H1 (cell line): ENCODE results near the gene PTPN13. TPM values are rescaled to one million over a fixed set of nuclear protein-coding genes. Genes with fewer than 3 reads are reported as not detected.
A peak's percentile ranks its signal among the peaks of the same experiment; 100 is the strongest.

Source experiments
- CTCF ChIA-PET: fragments of 300-600 bp; sonication (Branson Sonifier 250); formaldehyde crosslinking; loops from one replicate; lab custom pipeline; 2021; ENCODE audit not compliant: partially characterized antibody; lab: Charles Lee
- POLR2A ChIA-PET: fragments of 300-600 bp; sonication (Branson Sonifier 250); formaldehyde crosslinking; loops from one replicate; lab custom pipeline; 2021; ENCODE audit warnings: inconsistent platforms; ENCODE audit not compliant: partially characterized antibody; lab: Charles Lee
- DNase-seq, 2 experiments: peaks; one replicate each; pipeline versions ENCODE4 v3.0.0 to v3.0.0-alpha.2; 2010 to 2022; ENCODE audit warnings: low spot score in 2 of 2, low read depth in 1 of 2, mixed read lengths in 1 of 2
- FAIRE-seq: peaks from 2 replicates; lab custom pipeline; 2011; peaks lifted over from hg19 to GRCh38; lab: Jason Lieb, UNC
- H2AFZ ChIP-seq: 2 replicates; pipeline ENCODE4 v1.8.1; 2012; ENCODE audit warnings: low read length, inconsistent platforms
- H2AK5ac ChIP-seq: 2 replicates; pipeline ENCODE4 v1.6.1; 2013; ENCODE audit warnings: low read depth, low read length
- H2BK120ac ChIP-seq: replicated peaks from 2 replicates; pipeline ENCODE3; 2013; ENCODE audit warnings: low read depth, low read length, inconsistent platforms
- H2BK12ac ChIP-seq: 2 replicates; pipeline ENCODE4 v1.6.1; 2013; ENCODE audit warnings: low read depth, low read length
- H2BK15ac ChIP-seq: 2 replicates; pipeline ENCODE4 v1.6.1; 2013; ENCODE audit warnings: low read length
- H2BK20ac ChIP-seq: 2 replicates; pipeline ENCODE4 v1.6.1; 2013; ENCODE audit warnings: low read length
- H2BK5ac ChIP-seq: 2 replicates; pipeline ENCODE4 v1.6.1; 2013; ENCODE audit warnings: low read depth, low read length
- H3K14ac ChIP-seq: 2 replicates; pipeline ENCODE4 v1.6.1; 2013; ENCODE audit warnings: inconsistent platforms; ENCODE audit not compliant: insufficient read length
- H3K18ac ChIP-seq: 2 replicates; pipeline ENCODE4 v1.6.1; 2013; ENCODE audit warnings: low read length; ENCODE audit errors: extremely low read depth
- H3K23ac ChIP-seq: 2 replicates; pipeline ENCODE4 v1.6.1; 2013; ENCODE audit warnings: inconsistent platforms; ENCODE audit not compliant: insufficient read length
- H3K23me2 ChIP-seq: 2 replicates; pipeline ENCODE4 v1.6.1; 2013; ENCODE audit warnings: low read depth, low read length
- H3K27ac ChIP-seq: 2 replicates; pipeline ENCODE4 v1.6.1; 2011; ENCODE audit warnings: low read depth, low read length, inconsistent platforms
- H3K27me3 ChIP-seq, 4 experiments: replicated peaks in 1 of 4; 1 replicate in 1 of 4; 2 replicates in 3 of 4; pipeline versions ENCODE4 v1.6.1 to v1.8.1; 2011 to 2013; ENCODE audit warnings: low read length in 3 of 4, mild to moderate bottlenecking in 3 of 4, inconsistent platforms in 2 of 4, mixed read lengths in 2 of 4, moderate library complexity in 1 of 4; ENCODE audit not compliant: control insufficient read depth in 3 of 4, insufficient read depth in 3 of 4; ENCODE audit errors: extremely low read depth in 1 of 4
- H3K36me3 ChIP-seq, 4 experiments: 2 replicates each; pipeline versions ENCODE4 v1.6.1 to v1.8.1; 2011 to 2013; ENCODE audit warnings: mild to moderate bottlenecking in 4 of 4, low read length in 3 of 4, moderate library complexity in 2 of 4, control low read depth in 1 of 4, inconsistent platforms in 1 of 4; ENCODE audit not compliant: insufficient read depth in 4 of 4, control insufficient read depth in 2 of 4
- H3K4ac ChIP-seq: replicated peaks from 2 replicates; pipeline ENCODE3; 2013; ENCODE audit warnings: low read length, low read depth, mixed read lengths, inconsistent platforms; ENCODE audit not compliant: insufficient read length
- H3K4me1 ChIP-seq, 4 experiments: replicated peaks in 1 of 4; 1 replicate in 1 of 4; 2 replicates in 3 of 4; pipeline versions ENCODE4 v1.6.1 to v1.8.1; 2011 to 2013; ENCODE audit warnings: low read length in 3 of 4, inconsistent platforms in 2 of 4, mixed read lengths in 1 of 4; ENCODE audit not compliant: insufficient read depth in 4 of 4, control insufficient read depth in 3 of 4
- H3K4me2 ChIP-seq, 2 experiments: 2 replicates each; pipeline versions ENCODE4 v1.6.1 to v1.8.1; 2011 to 2013; ENCODE audit warnings: low read depth in 2 of 2, low read length in 2 of 2, control low read depth in 1 of 2, inconsistent platforms in 1 of 2, mild to moderate bottlenecking in 1 of 2; ENCODE audit not compliant: insufficient read depth in 1 of 2
- H3K4me3 ChIP-seq, 4 experiments: fragments of 200-600, 300-600 bp in 1 of 4; sonication (generic), shearing (Covaris generic), sonication (Bioruptor Twin) in 1 of 4; 2 replicates each; pipeline versions ENCODE4 v1.5.1 to v1.8.1; 2011 to 2016; ENCODE audit warnings: low read length in 4 of 4, low read depth in 3 of 4, control low read depth in 2 of 4, inconsistent platforms in 2 of 4, mild to moderate bottlenecking in 2 of 4, mixed read lengths in 1 of 4, moderate library complexity in 1 of 4; ENCODE audit not compliant: insufficient read depth in 2 of 4; ENCODE audit errors: extremely low read depth in 1 of 4
- H3K56ac ChIP-seq: replicated peaks from 2 replicates; pipeline ENCODE3; 2013; ENCODE audit warnings: low read depth, mild to moderate bottlenecking, mixed read lengths, low read length, inconsistent platforms; ENCODE audit not compliant: insufficient read length
- H3K79me1 ChIP-seq: 2 replicates; pipeline ENCODE4 v1.6.1; 2013; ENCODE audit warnings: low read depth, low read length, control low read depth
- H3K79me2 ChIP-seq, 2 experiments: 2 replicates each; pipeline versions ENCODE4 v1.6.1 to v1.8.1; 2012 to 2013; ENCODE audit warnings: low read length in 2 of 2, mild to moderate bottlenecking in 2 of 2, inconsistent platforms in 1 of 2; ENCODE audit not compliant: insufficient read depth in 2 of 2, control insufficient read depth in 1 of 2
- H3K9ac ChIP-seq, 4 experiments: replicated peaks in 1 of 4; 1 replicate in 1 of 4; 2 replicates in 3 of 4; pipeline versions ENCODE4 v1.6.1 to v1.8.1; 2011 to 2013; ENCODE audit warnings: low read depth in 3 of 4, low read length in 3 of 4, control low read depth in 2 of 4, mild to moderate bottlenecking in 2 of 4, moderate library complexity in 2 of 4, inconsistent platforms in 1 of 4; ENCODE audit errors: extremely low read depth in 1 of 4
- H3K9me3 ChIP-seq, 2 experiments: 2 replicates each; pipeline versions ENCODE4 v1.6.1 to v1.8.1; 2012 to 2013; ENCODE audit warnings: mild to moderate bottlenecking in 2 of 2, moderate library complexity in 2 of 2, control low read depth in 1 of 2, inconsistent platforms in 1 of 2, low read depth in 1 of 2, low read length in 1 of 2, mixed read lengths in 1 of 2; ENCODE audit not compliant: insufficient read depth in 2 of 2
- H4K20me1 ChIP-seq, 2 experiments: replicated peaks in 1 of 2; 2 replicates each; pipeline versions ENCODE3 to v1.8.1; 2011 to 2013; ENCODE audit warnings: inconsistent platforms in 2 of 2, low read length in 2 of 2, mild to moderate bottlenecking in 1 of 2; ENCODE audit not compliant: insufficient read depth in 2 of 2, control insufficient read depth in 1 of 2
- H4K5ac ChIP-seq: 2 replicates; pipeline ENCODE4 v1.6.1; 2013; ENCODE audit warnings: low read length, low read depth, mixed read lengths, inconsistent platforms; ENCODE audit not compliant: insufficient read length
- H4K8ac ChIP-seq: 2 replicates; pipeline ENCODE4 v1.8.0; 2013; ENCODE audit warnings: mild to moderate bottlenecking, moderate library complexity, low read length, inconsistent platforms; ENCODE audit not compliant: insufficient read depth; ENCODE audit errors: extremely low read depth
- H4K91ac ChIP-seq: replicated peaks from 2 replicates; pipeline ENCODE3; 2013; ENCODE audit warnings: low read length, mixed read lengths, inconsistent platforms; ENCODE audit not compliant: insufficient read length
- POU5F1 ChIP-seq: IDR thresholded peaks from 2 replicates; pipeline ENCODE4 v1.6.1; 2011; ENCODE audit warnings: low read depth, mild to moderate bottlenecking, low read length, moderate library complexity
- TEAD4 ChIP-seq: IDR thresholded peaks from 2 replicates; pipeline ENCODE4 v1.6.1; 2012; ENCODE audit warnings: low read depth, low read length, inconsistent platforms, mixed read lengths
- WGBS, 2 experiments: shearing (Covaris generic) in 1 of 2; methylation state at CpG; one replicate each; pipeline versions ENCODE4 v1.1.6 to v1.1.7; 2013 to 2015; ENCODE audit warnings: low lambda C conversion rate in 2 of 2, mixed read lengths in 2 of 2, inconsistent platforms in 1 of 2, low coverage in 1 of 2, missing lambda C conversion rate in 1 of 2; ENCODE audit not compliant: insufficient replicate concordance in 2 of 2, insufficient coverage in 1 of 2, insufficient read length in 1 of 2; ENCODE audit errors: extremely low coverage in 1 of 2, missing lambda C conversion rate in 1 of 2; 5-methylcytosine and 5-hydroxymethylcytosine counted together
- polyA plus RNA-seq, 7 experiments: library from polyadenylated mRNA; depleted of rRNA in 3 of 7; stranded (reverse) in 5 of 7; unstranded in 2 of 7; fragments of >200 nt in 5 of 7; fragments of 200-250 nt in 2 of 7; gene quantifications; 1 replicate in 5 of 7; 2 replicates in 1 of 7; 4 replicates in 1 of 7; pipeline versions ENCODE4 v1.2.1 to v1.2.3, GENCODE V29; 2011 to 2013; ENCODE audit warnings: missing spikeins in 2 of 7, mixed read lengths in 2 of 7
- total RNA-seq: library from RNA; stranded (reverse); fragmentation: NEBNext Ultra II Directional; extraction: Animal tissue kit (Norgen Biotek cat#: 25700); gene quantifications from 2 replicates; pipeline ENCODE4 v1.2.1, GENCODE V29; 2021

The PTPN13 gene
- total and polyA plus RNA-seq, 2 of the 8 experiments (the other 6 are each of a cell fraction or from before 2014, with no cell fraction given): 12.7 to 57.9 TPM

- TF ChIP-seq TEAD4 (no peak), POU5F1 (0 out of 2 replicates have a peak, but pooled peaks have one; percentile 9)
- Histone ChIP-seq H2BK20ac (no peak overlapping the region), H3K79me2 (no peaks in the 10 kb centered on the region), H2AK5ac (no peak overlapping the region), H3K9me3 (no peaks in the 10 kb centered on the region), H3K56ac (no peak overlapping the region), H3K23me2 (no peaks in the 10 kb centered on the region), H3K79me1 (no peaks in the 10 kb centered on the region), H3K23ac (no peak overlapping the region), H3K36me3 (no peaks in the 10 kb centered on the region), H4K20me1 (no peaks in the 10 kb centered on the region), H2BK120ac (no peak overlapping the region), H3K14ac (no peak overlapping the region), H3K4ac (no peak overlapping the region), H4K8ac (no peak overlapping the region), H2BK12ac (no peak overlapping the region), H4K91ac (no peak overlapping the region), H3K4me1 (peaks cover 0 to 2% (median 0%) of the 10 kb centered on the region in 4 experiments; a peak in 1 of 7 replicates), H2BK5ac (no peak overlapping the region), H3K9ac (no peak overlapping the region), H3K27ac (no peak overlapping the region), H4K5ac (no peak overlapping the region), H3K18ac (no peak overlapping the region), H2AFZ (no peak overlapping the region), H3K4me3 (no peak overlapping the region), H3K27me3 (no peaks in the 10 kb centered on the region), H3K4me2 (no peak overlapping the region), H2BK15ac (no peak overlapping the region)
- DNase-seq (no peak), FAIRE-seq (no peak)
- WGBS, 2 experiments: 94% methylated on average over 1 of the region's 1 CpG; no CpG with 5 or more reads in 1 of the 2 experiments
- POLR2A ChIA-PET: no interaction called here
- CTCF ChIA-PET: interaction anchor here (1.1 kb wide), 1 partner anchor 16 kb away, joined by 3 read pairs; no protein-coding TSS in a partner anchor
Observed at GRCh38 chr4:86833615-86834014, 239.5 kb downstream of the PTPN13 start.
